ENCODE measurements around the gene FBXO41. TPM values are rescaled to one million over a fixed set of nuclear protein-coding genes. Genes with fewer than 3 reads are reported as not detected.

FBXO41 gene
- total and polyA plus RNA-seq, 9 of the 15 experiments (the other 6 are each of a cell fraction or from before 2014, with no cell fraction given), result 0.21 to 8.2 (median 3.5) TPM

DNA sequence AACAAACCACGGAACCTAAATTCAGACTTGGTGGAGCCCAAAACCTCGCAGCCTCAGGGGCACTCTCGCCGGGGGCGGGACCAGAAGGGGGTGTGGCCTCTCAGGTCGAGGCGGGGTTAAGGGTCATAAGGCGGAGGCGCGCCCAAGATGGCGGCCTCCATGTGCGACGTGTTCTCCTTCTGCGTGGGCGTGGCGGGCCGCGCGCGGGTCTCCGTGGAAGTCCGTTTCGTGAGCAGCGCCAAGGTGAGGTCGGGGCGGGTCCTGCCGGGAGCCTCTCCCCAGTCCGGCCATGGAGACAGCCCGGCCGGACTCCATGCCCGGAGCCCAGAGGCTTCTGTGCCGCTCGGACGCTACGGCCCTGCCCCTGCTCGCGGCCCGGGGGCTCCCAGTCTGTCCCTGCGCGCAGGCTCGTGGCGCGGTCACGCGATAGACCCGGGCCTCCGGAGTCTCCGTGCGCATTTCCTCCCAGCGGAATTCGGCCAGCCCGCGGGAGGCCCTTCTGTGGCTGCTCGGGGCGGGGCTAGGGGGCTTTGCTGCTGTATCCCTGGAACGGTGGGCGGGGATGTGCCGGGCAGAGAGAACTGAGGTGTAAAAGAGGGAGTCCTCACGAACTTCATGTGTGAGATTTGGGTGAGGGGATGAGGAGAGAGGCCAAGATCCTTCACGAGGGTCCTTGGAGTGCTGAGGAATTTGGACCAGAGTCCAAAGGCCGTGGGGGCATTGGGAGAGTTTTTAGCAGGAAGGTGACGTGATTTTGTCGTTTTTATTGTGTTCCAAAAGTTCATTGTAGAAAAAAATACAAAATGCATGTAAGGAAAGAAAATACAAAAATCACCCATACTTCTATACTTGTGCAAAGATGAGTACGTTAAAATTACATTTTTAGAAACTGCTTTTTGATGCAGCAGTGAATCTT is 69.9 kb downstream of the FBXO41 start, which contains the start of gene SMYD5 (continued):
- TF ChIP-seq POLR3A (IDR thresholded peaks at IDR 0.05; ENCODE audit: borderline replicate concordance, extremely low read depth, insufficient read depth, insufficient read length) (no peak), HMG20B (CRISPR knock-in tag; IDR thresholded peaks at IDR 0.05) (no peak), ZNF24 (IDR thresholded peaks at IDR 0.05) (no peak), ZNF445 (CRISPR knock-in tag; IDR thresholded peaks at IDR 0.05; ENCODE audit: low read depth) (no peak), KAT7 (CRISPR knock-in tag; IDR thresholded peaks at IDR 0.05; ENCODE audit: borderline replicate concordance) (no peak; the same call in 1 of the 2 replicates), ZNF699 (CRISPR knock-in tag; IDR thresholded peaks at IDR 0.05; ENCODE audit: insufficient replicate concordance) (no peak), CBX3 (IDR thresholded peaks at IDR 0.05; ENCODE audit: borderline replicate concordance in 1 of 2, low read length in 2 of 2) (no peak), HDAC8 (tag; IDR thresholded peaks at IDR 0.05) (no peak), MCM7 (IDR thresholded peaks at IDR 0.05) (no peak)
- TF ChIP-seq, protein P1, sequence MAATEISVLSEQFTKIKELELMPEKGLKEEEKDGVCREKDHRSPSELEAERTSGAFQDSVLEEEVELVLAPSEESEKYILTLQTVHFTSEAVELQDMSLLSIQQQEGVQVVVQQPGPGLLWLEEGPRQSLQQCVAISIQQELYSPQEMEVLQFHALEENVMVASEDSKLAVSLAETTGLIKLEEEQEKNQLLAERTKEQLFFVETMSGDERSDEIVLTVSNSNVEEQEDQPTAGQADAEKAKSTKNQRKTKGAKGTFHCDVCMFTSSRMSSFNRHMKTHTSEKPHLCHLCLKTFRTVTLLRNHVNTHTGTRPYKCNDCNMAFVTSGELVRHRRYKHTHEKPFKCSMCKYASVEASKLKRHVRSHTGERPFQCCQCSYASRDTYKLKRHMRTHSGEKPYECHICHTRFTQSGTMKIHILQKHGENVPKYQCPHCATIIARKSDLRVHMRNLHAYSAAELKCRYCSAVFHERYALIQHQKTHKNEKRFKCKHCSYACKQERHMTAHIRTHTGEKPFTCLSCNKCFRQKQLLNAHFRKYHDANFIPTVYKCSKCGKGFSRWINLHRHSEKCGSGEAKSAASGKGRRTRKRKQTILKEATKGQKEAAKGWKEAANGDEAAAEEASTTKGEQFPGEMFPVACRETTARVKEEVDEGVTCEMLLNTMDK (IDR thresholded peaks at IDR 0.05; ENCODE audit: borderline replicate concordance, insufficient read depth, low read depth, low read length, poor library complexity, severe bottlenecking), result no peak
- TF ChIP-seq, protein P2, sequence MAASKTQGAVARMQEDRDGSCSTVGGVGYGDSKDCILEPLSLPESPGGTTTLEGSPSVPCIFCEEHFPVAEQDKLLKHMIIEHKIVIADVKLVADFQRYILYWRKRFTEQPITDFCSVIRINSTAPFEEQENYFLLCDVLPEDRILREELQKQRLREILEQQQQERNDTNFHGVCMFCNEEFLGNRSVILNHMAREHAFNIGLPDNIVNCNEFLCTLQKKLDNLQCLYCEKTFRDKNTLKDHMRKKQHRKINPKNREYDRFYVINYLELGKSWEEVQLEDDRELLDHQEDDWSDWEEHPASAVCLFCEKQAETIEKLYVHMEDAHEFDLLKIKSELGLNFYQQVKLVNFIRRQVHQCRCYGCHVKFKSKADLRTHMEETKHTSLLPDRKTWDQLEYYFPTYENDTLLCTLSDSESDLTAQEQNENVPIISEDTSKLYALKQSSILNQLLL (CRISPR knock-in tag; IDR thresholded peaks at IDR 0.05; ENCODE audit: borderline replicate concordance), result no peak
- TF ChIP-seq, protein P3, sequence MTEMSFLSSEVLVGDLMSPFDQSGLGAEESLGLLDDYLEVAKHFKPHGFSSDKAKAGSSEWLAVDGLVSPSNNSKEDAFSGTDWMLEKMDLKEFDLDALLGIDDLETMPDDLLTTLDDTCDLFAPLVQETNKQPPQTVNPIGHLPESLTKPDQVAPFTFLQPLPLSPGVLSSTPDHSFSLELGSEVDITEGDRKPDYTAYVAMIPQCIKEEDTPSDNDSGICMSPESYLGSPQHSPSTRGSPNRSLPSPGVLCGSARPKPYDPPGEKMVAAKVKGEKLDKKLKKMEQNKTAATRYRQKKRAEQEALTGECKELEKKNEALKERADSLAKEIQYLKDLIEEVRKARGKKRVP (CRISPR knock-in tag; IDR thresholded peaks at IDR 0.05), result no peak
- TF ChIP-seq, protein P4, sequence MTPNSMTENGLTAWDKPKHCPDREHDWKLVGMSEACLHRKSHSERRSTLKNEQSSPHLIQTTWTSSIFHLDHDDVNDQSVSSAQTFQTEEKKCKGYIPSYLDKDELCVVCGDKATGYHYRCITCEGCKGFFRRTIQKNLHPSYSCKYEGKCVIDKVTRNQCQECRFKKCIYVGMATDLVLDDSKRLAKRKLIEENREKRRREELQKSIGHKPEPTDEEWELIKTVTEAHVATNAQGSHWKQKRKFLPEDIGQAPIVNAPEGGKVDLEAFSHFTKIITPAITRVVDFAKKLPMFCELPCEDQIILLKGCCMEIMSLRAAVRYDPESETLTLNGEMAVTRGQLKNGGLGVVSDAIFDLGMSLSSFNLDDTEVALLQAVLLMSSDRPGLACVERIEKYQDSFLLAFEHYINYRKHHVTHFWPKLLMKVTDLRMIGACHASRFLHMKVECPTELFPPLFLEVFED (CRISPR knock-in tag; conservative IDR thresholded peaks at IDR 0.05), result no peak
- TF ChIP-seq, protein P5, sequence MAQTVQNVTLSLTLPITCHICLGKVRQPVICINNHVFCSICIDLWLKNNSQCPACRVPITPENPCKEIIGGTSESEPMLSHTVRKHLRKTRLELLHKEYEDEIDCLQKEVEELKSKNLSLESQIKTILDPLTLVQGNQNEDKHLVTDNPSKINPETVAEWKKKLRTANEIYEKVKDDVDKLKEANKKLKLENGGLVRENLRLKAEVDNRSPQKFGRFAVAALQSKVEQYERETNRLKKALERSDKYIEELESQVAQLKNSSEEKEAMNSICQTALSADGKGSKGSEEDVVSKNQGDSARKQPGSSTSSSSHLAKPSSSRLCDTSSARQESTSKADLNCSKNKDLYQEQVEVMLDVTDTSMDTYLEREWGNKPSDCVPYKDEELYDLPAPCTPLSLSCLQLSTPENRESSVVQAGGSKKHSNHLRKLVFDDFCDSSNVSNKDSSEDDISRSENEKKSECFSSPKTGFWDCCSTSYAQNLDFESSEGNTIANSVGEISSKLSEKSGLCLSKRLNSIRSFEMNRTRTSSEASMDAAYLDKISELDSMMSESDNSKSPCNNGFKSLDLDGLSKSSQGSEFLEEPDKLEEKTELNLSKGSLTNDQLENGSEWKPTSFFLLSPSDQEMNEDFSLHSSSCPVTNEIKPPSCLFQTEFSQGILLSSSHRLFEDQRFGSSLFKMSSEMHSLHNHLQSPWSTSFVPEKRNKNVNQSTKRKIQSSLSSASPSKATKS (CRISPR knock-in tag; IDR thresholded peaks at IDR 0.05), result no peak
